GM12892 (cell line): ENCODE results near the gene TOR4A.

ENCODE experiments used
- POLR2A ChIP-seq: IDR thresholded peaks from 2 replicates; pipeline ENCODE4 v1.6.1; 2011; ENCODE audit warnings: low read depth, low read length, control low read depth
- POLR2AphosphoS5 ChIP-seq: IDR thresholded peaks from 2 replicates; pipeline ENCODE4 v1.6.1; 2011; ENCODE audit warnings: low read depth, low read length, control low read depth
- TAF1 ChIP-seq: IDR thresholded peaks from 2 replicates; pipeline ENCODE4 v1.6.1; 2011; ENCODE audit warnings: low read depth, mild to moderate bottlenecking, control low read depth, low read length, borderline replicate concordance

- TF ChIP-seq POLR2AphosphoS5 (no peak), POLR2A (no peak), TAF1 (no peak)
These were observed 3.8 kb upstream of the TOR4A start for GRCh38 chr9:137273611-137274320.
